HG03342 (cell line): ENCODE measurements around the gene AVPR2.

Experiments used
- ATAC-seq: cut with Tn5 transposase; IDR thresholded peaks from one replicate; pipeline ENCODE4 v1.9.1; 2021; ENCODE audit warnings: mild to moderate bottlenecking, moderate library complexity; ENCODE audit not compliant: unreplicated experiment

AVPR2 gene

GRCh38 chrX:153910446-153910845, 6.0 kb downstream of the AVPR2 start:
- no peak for ATAC-seq

- no peak for ATAC-seq
Measured at GRCh38 chrX:153911798-153912197, 7.3 kb downstream of the AVPR2 start.

GRCh38 chrX:153913211-153913610, 8.7 kb downstream of the AVPR2 start:
- ATAC-seq: no peak

DNA sequence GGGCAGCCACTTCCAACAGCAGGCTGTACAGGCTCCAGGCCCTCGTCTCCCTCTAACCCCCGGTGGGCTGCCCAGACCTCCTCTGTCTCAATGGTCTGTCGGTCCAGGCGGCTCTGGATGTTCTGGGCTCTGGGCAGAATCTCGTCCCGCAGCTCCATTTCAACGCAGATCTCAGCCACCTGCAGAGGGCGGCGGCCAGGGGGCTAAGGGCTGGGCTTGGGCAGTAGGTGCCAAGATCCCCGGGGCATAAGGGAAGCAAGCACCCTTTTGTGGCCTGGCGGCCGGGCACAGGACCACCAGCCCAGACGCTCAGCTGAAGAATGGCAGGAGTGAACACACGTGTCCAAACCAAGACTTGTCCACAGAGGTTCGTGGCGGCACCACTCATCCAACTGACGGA, 9.2 kb downstream of the AVPR2 start:
- no peak for ATAC-seq

DNA sequence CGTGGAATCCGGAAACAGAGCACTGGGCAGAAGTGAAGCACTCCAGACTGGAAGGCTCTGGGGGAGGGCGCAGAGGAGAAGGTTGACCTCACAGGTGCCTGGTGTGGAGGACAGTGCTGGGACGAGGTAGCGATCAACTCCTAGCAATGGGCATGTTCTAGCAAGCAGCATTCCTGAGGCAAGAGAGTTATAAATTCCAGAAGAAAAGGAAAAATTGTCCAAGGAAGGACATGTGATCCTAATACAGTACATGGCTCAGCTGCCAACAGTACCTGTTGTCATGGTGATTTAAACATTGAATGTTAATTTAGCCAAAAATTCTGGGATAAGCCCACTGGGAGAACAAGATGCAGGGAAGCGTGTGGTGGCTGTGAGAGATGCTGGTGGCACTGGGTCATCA, 13.4 kb downstream of the AVPR2 start:
- ATAC-seq: no peak

- no peak for ATAC-seq
Measured at GRCh38 chrX:153919281-153919680, 14.8 kb downstream of the AVPR2 start.

GRCh38 chrX:153920546-153920945, 16.1 kb downstream of the AVPR2 start:
- ATAC-seq: no peak

DNA sequence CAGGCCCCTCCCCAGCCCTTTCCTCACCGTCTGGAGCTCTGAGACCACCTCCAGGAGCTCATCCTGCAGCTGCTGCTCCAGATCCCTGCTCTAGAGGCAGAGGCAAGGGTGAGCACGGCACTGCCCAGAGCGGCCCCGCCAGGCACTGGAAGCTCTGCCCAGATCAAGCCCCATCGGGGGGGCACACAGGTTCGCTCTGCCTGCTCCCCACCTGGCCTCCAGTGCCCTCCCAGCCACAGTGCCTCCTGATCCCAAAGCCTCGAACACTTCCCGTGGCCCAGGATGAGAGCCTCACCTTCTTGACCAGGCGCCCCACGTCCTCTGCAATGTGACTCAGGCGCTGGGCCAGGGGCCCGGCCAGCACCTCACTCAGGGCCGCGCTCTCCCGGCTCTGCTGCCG, 16.6 kb downstream of the AVPR2 start:
- ATAC-seq: no peak

DNA sequence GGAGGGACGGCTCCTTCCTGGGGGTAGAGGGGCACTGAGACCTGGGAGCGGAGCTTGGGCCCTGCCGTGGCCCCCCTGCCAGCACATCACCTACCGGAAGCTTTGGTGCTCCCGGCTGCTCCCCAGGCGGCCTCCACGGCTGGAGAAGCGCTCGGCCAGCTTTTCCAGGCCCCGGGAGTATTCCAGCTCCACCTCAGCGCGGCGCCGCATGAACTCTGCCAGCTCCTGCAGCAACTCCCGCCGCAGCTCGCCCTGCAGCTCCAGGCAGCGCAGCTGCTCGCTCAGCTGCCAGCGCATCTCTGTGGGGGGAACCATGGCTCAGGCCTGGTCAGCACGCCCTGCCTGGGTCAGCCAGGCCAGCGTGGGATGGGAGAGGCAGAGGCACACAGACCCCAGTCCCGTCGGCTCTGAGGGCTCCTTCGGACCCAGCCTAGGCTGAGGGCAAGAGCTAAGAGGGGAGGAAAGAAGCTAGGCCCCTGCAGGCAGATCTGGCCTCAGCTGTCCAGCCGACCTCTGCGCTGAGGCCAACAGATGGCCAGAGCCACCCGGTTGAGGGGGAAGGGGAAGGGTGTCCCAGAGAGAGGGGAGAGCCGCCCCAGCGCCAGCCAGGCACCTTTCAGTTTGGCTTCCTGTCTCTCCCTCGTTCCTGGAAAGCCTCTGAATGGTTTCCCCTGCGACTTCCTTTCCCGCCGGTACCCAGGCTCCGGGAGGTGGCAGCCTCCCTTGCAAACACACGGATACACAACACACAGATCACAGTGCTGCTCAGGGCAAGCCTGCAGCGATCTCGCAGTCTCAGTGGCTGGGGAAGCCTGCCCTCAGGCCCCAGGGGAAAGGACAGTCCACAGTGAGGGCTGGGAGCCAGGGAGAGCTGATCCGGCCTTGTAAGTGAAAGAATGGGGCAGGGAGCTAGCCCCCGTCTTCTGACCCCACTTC, 17.3 kb downstream of the AVPR2 start:
- no peak for ATAC-seq

DNA sequence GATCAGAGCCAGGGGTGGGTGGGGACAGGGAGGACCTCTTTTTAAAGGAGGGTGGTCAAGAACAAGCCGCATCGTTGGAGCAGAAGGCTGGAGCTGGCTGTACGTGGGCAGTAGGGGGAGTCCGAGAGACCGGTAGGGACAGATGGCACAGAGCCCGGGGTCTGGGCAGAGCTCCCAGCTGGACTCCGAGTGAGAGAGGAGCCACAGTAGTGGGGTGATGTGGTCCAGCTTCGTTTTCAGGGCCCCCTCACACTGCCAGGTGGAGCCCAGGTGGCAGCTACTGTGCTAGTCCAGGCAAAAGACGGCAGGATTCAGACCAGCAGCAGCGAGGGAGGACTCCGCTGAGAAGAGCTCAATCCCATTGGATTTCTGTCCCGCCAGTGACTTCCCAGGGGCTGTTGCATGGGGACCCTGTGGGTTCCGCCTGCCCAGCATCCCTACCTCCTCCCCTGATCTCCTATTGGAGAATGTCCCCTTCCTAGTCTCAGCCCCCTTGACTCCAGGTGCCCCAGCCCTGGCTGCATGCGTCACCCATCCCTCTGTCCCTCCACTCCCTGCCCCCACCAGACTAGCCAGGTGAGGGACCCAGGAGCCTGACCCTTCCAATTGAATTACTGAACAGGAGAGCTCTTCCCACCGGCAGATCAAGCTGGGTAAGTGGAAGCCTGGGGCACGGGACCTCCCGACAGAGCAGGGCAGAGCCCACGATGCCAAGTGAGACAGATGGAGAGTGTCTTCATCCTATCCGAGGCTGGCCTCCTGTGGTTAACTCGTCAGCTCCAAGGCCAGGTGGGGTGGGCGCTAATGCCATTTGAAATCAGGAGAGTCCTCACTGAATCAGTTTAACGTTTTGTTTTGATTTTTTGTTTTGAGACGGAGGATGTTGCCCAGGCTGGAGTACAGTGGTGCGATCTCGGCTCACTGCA, 18.7 kb downstream of the AVPR2 start:
- no peak for ATAC-seq

DNA sequence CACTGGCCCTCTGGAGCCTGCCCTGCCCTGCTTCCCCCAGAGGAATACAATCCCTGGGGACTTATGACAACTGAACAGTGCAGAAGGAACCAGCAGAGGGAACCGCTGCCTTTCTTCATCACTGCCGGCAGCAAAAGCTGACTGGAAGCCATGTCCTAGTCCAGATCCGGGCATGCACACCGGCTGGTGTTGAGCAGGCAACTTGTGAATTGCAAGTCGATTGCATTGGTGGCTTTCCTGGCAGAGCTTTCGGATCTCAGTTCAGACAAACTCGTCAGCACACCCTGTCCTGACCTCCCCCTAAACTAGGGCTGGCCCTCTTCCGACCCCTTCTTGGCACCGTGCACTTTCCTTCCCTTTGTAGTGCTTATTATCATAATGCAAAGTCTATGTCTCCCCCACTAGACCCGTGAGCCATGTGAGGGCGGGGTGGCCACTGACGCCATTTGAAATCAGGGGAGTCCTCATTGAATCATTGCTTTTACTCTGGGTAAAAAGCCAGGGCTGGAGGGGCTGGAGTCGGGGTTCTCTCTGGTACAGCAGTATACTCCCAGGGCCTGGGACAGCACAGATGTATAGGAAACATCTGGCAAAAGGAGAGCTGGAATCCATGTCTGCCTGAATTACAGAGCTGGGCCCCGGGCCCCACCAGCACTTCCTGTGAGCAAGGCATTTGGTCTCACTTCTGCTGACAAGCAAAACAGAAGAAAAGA, 19.8 kb downstream of the AVPR2 start:
- ATAC-seq: no peak

DNA sequence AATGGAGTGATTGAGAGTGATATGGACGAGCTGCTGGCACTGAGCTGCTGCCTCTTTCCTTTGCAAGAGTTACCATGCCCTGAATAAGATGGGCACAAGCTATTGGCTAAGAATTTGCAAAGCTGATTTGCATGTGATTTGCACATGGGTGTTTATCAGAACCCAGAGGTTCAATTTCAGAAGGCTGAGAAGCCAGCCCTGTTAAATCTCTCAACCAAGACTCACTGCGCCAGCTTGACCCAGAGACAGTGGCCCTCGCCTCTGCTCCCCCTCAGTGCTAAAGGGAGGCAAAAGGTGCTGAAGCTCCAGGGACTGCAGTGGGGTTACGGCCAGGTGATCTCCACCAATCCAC, 20.9 kb downstream of the AVPR2 start:
- no peak for ATAC-seq

GRCh38 chrX:153925739-153926551, 21.5 kb downstream of the AVPR2 start, which contains the start of gene ARHGAP4:
TSS of gene ARHGAP4 (minus strand) at chrX:153926264. CDS start at chrX:153926202, 62 bp downstream.
- ATAC-seq: peak; percentile 1

GRCh38 chrX:153926552-153926857, 22.0 kb downstream of the AVPR2 start:
- peak; percentile 0 for ATAC-seq

DNA sequence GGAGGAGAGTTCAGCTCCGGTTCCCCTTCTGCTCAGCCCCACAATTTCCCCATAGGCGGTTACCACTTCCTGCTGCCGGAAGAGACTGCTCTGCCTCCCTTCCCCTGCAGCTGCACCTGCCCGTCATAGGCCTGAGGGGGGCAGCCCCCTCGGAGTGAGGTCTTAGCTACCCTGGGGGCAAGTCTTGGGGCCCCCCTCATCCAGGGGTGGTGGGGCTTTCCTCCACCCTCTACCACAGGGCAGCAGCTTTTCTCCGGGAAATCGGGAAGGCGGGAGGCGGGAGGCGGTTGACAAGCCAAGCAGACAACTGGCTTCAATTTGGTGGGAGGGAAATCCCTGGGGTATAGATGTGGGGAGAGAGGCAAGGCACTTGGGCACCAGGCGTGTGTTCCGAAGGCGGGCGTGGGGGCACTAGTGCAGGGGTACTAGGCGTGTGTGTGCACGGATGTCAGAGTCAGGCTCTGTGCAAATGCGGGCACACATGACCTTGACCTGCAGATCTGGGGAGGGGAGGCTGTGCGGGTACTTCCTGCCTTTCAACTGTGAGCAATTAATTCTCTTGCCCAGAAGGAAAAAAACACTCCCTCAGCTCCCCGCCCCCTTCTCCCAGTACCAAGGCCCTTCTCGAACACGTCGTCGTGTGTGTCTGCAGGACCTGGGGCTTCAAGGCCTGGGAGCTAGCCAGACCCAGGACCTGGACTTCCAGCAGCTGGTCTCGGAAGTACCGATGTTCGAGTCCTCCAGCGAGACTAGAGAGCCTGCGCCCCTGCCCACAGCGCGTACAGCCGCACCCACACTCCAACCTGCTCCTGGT, 22.6 kb downstream of the AVPR2 start:
- peak; percentile 67 for ATAC-seq

DNA sequence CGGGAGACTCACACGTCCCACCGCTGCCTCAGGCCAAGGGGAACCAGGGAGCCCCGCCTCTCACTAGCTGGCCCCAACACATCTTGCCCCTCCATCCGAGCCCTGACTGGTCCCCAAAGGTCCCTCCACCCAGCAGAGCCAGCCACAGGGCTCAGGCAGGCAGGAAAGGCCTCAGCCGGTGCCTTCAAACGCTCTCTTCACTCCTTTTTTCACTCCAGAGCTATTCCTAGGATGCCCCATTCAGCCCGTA, 23.1 kb downstream of the AVPR2 start:
- no peak for ATAC-seq

DNA sequence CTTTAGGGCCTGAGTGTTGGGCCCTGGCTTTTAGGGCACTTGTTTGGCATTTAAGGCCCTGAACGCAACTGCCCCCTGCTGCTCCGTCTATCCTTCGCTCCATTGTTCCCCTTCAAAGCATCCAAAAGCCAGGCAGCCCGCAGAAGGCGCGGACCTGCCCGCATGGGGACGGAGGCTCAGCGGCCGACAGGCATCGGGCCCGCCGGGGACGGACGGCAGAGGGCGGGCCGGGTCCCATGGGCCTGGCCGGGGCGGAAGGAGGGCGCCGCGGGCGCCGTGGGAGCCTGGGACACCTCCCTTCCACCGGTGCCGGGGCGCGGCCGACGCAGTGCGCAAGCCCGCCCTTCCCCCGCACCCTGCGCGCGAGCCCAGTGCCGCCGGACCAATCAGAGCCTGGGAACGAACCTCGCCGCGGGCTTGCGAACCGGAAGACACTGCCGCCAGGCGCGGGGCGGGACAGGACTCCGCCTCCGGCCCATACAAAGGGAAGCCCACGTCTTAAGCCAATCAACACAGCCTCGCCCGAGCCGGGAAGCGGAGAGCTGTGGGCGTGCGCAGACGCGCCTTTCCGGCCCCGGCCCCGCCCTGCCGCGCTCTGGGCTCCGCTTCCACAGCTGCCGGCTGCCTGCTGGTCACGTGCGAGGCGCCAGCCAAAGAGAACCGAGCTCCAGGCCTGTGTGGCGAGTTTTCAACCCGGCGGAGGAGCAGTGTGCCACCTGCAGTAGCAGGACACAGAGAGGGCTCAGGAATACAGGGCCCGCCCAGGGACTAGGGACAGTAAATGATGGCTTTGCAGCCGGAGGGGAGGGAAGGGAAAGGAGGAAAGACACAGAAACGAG, 23.7 kb downstream of the AVPR2 start:
- peak; percentile 60 for ATAC-seq

DNA sequence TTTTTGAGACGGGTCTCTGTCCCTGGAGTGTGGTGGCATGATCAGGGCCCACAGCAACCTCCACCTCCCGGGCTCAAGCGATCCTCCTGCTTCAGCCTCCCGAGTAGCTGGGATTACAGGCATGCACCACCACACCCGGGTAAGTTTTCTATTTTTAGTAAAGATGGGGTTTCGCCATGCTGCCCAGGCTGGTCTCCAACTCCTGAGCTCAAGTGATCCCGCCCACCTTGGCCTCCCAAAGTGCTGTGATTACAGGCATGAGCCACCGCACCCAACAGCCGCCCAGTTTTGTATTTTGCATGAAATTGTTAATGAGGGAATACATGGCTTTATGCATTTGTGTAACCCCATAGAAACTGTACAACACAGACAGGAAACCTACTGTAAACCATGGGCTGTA, 24.4 kb downstream of the AVPR2 start:
- no peak for ATAC-seq

- no peak for ATAC-seq
Measured at GRCh38 chrX:153929576-153929975, 25.1 kb downstream of the AVPR2 start.
